Esophagus muscularis mucosa (tissue), 4 donors: ENCODE results near the gene C8B.

Source experiments
- CTCF ChIP-seq, 3 experiments: fragments of 200-600 bp in 2 of 3; fragments of 450-650 bp in 1 of 3; sonication (generic) in 2 of 3; IDR thresholded peaks; one replicate each; pipeline ENCODE4 v1.5.1; 2017 to 2019; ENCODE audit warnings: antibody characterized with exemption in 3 of 3, mild to moderate bottlenecking in 2 of 3, moderate library complexity in 1 of 3
- EP300 ChIP-seq: sonication (generic); formaldehyde crosslinking; IDR thresholded peaks from one replicate; pipeline ENCODE4 v1.6.1; 2017; ENCODE audit warnings: antibody characterized with exemption
- POLR2A ChIP-seq: fragments of 450-650 bp; IDR thresholded peaks from one replicate; pipeline ENCODE4 v1.6.1; 2017; ENCODE audit warnings: antibody characterized with exemption, moderate library complexity, mild to moderate bottlenecking, low read depth
- POLR2AphosphoS5 ChIP-seq, 2 donors: sonication (generic); formaldehyde crosslinking; IDR thresholded peaks; one replicate each; pipeline ENCODE4 v1.6.1; 2017; ENCODE audit warnings: antibody characterized with exemption in 2 of 2

DNA sequence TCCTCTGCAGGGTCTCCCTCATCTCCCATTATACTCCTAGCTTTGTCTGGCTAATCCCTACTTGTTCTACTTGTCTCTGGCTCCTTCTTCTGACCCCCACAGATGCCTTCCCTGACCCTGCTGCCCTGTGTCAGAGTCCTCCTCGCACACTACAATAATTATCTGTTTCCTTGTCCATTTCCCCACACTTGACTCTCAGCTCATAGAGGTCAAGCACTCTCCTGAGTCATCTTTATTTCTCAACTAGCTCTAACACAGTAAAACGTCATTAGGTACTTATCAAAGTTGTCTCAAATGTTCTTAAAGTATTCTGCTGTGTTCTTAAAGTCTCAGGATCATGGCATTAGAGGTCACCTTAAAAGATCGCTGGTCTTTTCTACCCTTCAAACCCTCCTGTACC lies 64.1 kb downstream of the C8B start:
- no peak for TF ChIP-seq POLR2AphosphoS5 (IDR thresholded peaks at IDR 0.05)
- TF ChIP-seq CTCF (IDR thresholded peaks at IDR 0.05) = no peak
- no peak for TF ChIP-seq POLR2A
- TF ChIP-seq EP300 = no peak
